Measurements from ENCODE around the gene QSOX2.

Gene QSOX2, protein sequence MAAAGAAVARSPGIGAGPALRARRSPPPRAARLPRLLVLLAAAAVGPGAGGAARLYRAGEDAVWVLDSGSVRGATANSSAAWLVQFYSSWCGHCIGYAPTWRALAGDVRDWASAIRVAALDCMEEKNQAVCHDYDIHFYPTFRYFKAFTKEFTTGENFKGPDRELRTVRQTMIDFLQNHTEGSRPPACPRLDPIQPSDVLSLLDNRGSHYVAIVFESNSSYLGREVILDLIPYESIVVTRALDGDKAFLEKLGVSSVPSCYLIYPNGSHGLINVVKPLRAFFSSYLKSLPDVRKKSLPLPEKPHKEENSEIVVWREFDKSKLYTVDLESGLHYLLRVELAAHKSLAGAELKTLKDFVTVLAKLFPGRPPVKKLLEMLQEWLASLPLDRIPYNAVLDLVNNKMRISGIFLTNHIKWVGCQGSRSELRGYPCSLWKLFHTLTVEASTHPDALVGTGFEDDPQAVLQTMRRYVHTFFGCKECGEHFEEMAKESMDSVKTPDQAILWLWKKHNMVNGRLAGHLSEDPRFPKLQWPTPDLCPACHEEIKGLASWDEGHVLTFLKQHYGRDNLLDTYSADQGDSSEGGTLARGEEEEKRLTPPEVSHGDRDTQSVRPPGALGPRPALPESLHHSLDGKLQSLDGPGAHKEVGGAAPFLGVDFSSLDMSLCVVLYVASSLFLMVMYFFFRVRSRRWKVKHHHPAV

GRCh38 chr9:136245219-136246150 lies at the start of gene QSOX2:
QSOX2 (minus strand) TSS chr9:136245812; CDS start chr9:136245803, 9 bp downstream.
- peak; percentile 87 for DNase-seq

DNA sequence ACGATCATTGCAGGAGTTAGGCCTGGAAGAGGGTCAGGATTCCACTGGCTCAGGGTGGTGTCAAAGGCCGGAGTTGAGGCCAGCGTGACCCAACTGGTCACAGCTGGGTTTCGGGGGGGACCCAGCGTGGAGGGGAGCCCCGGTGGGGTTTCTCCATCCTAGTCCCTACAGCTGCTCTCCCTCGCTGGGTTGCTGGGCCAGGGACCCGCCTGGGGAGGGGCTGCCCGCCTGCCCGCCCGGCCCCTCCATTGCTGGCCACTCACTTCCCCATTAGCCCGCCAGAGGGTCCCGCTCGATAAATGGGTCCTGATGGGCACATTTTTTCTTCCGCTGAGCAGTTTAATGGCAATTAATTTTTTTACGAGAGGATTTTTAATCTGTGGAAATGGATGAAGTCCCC lies 49.4 kb upstream of the QSOX2 start:
- DNase-seq: no peak

GRCh38 chr9:136294437-136294836 lies 48.8 kb upstream of the QSOX2 start:
- DNase-seq: no peak

GRCh38 chr9:136293476-136294077 lies 48.0 kb upstream of the QSOX2 start:
- DNase-seq: no peak

DNA sequence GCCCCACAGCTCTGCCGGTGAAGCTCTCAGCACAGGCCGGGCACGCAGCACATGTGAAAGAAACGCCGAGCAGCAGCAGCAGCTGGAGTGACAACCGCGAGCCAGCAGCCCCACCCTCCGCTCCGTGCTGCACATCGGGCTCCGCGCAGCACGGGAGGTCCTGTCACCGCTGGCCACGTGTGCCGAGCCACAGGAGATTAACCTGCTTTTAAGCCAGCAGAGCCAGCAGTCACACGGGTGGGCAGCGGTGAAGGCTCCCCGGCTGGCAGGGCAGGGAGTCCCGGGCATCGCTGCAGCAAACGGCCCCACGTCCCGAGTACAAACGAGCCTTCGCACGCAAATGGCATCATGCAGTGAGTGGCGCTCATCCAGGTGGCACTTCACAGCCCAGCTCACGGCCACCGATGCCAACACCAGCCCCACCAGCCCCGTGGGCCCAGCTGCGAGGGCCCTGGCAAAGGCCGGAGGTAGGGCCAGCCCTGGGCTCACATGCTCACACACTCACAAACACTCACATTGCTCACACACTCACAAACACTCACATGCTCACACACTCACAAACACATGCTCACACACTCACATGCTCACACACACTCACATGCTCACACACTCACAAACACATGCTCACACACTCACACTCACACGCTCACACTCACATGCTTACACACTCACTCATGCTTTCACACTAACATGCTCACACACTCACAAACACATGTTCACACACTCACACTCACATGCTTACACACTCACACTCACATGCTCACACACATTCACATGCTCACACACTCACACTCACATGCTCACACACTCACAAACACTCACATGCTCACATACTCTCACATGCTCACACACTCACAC lies 47.2 kb upstream of the QSOX2 start:
- no peak for DNase-seq

- no peak for DNase-seq
These were observed 46.5 kb upstream of the QSOX2 start for GRCh38 chr9:136292026-136292538.

DNA sequence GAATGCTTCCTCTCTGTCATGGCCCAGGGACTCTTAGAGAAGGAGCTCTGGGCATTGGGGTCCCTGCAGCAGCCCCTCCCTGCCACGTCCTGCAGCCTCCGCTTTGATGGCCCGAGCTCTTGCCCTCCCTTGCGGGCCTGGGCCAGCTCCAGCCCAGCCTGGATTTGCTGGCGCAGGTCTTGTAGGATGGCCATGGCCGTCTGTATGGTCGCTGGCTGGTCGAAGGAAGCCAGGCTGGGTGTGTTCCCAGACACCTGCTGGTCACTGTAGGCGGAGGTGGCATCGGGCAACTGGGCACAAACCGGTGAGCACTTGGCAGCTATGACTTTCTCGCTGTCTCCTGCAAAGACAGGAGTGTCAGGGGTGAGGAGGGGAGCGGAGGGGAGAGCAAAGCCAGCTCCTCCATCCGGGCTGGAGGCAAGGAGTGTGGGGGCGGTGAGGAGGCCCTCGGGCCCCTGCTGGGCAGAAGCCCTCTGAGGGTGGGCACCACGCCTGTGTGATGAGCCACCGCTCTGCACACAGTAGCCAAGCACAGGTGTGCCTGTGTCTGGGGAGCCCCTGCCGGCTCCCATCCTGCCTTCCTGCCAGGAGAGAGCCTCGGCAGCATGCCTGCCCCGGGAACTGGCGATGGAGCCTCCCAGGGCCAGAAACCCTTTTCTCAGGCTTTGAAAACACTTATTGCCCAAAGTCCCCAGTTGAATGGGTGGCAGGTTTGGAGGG lies 45.9 kb upstream of the QSOX2 start:
- no peak for DNase-seq

GRCh38 chr9:136290508-136291000 lies 44.9 kb upstream of the QSOX2 start:
- DNase-seq: no peak

DNA sequence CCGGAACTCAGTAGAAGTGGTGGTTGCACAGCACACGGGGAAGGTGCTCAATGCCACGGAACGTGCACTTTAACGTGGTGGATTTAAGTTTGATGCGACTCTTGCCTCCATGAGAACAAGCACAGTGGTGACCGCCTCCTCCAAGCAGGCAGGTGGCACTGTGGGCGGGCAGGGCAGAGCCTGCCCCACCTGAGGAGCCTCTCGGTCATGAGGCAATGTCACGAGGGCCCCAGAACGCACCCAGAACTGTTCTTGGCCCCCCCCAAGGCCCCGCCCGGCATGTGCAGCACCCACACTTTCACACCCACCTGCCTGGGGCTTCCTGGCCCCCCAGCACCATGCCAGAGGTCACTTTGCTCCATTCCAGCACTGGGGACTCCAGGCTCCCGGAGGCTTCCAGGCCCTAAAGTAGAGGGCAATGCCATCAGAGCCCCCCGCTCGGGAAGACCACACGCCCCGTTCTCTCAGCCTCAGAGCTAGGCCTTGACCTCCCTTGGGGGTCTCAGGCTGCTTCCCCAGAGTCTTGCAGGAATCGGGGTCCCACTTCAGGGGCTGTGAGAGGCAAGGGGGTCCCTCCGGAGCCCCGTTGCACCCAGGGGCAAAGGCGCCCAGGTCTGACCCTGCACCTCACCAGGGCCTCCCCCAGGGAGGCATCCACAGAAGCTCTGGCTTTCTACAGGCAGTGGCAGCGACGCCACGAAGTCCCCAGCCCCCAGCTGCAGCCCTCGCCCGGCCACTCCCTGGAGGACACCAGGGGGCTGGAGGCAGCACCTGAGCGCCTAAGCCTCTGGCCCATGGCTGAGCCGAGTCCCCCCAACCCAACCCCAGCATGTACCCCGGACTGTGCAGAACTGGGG lies 44.3 kb upstream of the QSOX2 start:
- no peak for DNase-seq

- DNase-seq: no peak
These were observed 42.5 kb upstream of the QSOX2 start for GRCh38 chr9:136287960-136288753.

DNA sequence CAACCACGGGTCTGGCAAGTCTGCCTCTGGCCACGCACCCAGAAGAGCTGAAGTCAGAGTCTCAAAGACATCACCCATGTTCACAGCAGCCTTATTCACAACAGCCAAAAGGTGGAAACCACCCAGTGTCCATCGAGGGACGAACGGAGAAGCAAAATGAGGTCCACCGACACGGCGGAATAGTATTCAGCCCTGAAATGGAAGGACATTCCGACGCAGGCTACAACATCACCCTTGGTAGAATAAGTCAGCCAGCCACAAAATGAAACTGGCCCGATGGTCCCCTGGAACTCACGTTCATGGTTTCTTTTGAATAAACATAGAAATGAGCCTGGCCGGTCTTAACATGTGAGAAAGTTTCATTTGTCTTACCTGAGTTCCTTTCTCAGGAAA lies 41.4 kb upstream of the QSOX2 start:
- no peak for DNase-seq

GRCh38 chr9:136286359-136286986 lies 40.9 kb upstream of the QSOX2 start:
- no peak for DNase-seq

- DNase-seq: no peak
These were observed 40.1 kb upstream of the QSOX2 start for GRCh38 chr9:136285501-136286358.

DNA sequence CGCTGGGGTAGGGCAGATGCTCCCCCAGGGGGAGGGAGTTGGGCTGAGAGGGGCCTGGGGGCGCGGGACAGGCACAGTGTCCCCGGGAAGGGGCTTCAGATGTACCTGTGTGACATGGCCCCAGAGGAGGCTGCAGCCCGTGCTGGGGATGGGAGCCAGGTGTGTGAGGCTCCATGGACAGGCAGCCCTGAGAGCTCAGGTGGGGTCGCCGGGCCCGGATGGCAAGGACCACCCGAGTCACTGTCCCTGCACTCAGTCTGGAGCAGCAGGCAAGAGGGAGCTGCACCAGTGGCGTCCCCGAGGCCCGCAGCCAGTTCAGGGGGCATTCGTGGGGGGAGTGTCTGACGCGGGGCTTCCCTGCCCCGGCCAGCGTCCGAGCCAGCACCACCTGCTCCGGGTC lies 39.3 kb upstream of the QSOX2 start:
- no peak for DNase-seq

- no peak for DNase-seq
These were observed 38.7 kb upstream of the QSOX2 start for GRCh38 chr9:136284311-136284710.

- peak; percentile 75 for DNase-seq
These were observed 38.0 kb upstream of the QSOX2 start for GRCh38 chr9:136283291-136284235.

Measured in activated T-cell treated with anti-CD3 and anti-CD28 coated beads, Interleukin-2, amount 50 U/mL, for 1 hour (primary cell).